ENCODE results near the gene FANCI. TPM values are rescaled to one million over a fixed set of nuclear protein-coding genes. Genes with fewer than 3 reads are reported as not detected.
A peak's percentile ranks its signal among the peaks of the same experiment; 100 is the strongest.

The FANCI gene
- total and polyA plus RNA-seq, 8 donors, result 5.7 to 43.8 (median 9.1) TPM

DNA sequence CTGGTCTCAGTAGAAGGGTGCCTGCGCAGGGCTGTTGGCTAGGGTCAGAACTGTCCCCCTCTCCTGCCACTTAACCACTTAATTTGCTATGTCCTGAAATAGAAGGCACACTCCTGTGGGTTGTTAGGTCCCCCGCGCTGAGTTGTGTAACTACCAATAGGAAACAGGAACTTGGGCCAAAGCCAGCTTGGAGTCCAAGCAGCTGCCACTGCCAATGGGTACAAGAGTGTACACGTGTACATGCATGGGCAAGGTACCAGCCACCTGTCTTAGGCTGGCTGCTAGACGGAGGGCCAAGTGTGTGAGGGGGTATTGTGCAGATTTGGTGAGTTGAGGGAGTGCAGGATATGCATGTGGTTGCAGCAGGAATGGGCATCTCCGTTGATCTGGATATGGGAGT is 120.6 kb downstream of the FANCI start:
- Histone ChIP-seq H3K36me3 (no peaks in the 10 kb centered on the region), H3K9me3 (no peaks in the 10 kb centered on the region), H3K27ac (no peak overlapping the region), H3K4me1 (peaks cover 20 to 39% (median 32%) of the 10 kb centered on the region in 4 donors), H3K4me3 (no peak overlapping the region), H3K27me3 (peaks cover 80 to 100% (median 100%) of the 10 kb centered on the region in 3 donors)
- intact Hi-C loops (cut with DNase I; ENCODE audit: low total_unique reads), result loop anchor here (5.0 kb wide), 1 partner anchor 68 kb away; no protein-coding TSS in a partner anchor
- DNase-seq, result no peak
- no peak for TF ChIP-seq POLR2A (IDR thresholded peaks at IDR 0.05)
- no peak for TF ChIP-seq EP300 (IDR thresholded peaks at IDR 0.05)
- TF ChIP-seq POLR2AphosphoS5 (IDR thresholded peaks at IDR 0.05), result no peak
- TF ChIP-seq, protein P1, sequence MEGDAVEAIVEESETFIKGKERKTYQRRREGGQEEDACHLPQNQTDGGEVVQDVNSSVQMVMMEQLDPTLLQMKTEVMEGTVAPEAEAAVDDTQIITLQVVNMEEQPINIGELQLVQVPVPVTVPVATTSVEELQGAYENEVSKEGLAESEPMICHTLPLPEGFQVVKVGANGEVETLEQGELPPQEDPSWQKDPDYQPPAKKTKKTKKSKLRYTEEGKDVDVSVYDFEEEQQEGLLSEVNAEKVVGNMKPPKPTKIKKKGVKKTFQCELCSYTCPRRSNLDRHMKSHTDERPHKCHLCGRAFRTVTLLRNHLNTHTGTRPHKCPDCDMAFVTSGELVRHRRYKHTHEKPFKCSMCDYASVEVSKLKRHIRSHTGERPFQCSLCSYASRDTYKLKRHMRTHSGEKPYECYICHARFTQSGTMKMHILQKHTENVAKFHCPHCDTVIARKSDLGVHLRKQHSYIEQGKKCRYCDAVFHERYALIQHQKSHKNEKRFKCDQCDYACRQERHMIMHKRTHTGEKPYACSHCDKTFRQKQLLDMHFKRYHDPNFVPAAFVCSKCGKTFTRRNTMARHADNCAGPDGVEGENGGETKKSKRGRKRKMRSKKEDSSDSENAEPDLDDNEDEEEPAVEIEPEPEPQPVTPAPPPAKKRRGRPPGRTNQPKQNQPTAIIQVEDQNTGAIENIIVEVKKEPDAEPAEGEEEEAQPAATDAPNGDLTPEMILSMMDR (IDR thresholded peaks at IDR 0.05), result no peak
- WGBS, 5 donors, result 13 to 35% (median 25%) methylated on average over 5 to 6 of the region's 6 CpGs

DNA sequence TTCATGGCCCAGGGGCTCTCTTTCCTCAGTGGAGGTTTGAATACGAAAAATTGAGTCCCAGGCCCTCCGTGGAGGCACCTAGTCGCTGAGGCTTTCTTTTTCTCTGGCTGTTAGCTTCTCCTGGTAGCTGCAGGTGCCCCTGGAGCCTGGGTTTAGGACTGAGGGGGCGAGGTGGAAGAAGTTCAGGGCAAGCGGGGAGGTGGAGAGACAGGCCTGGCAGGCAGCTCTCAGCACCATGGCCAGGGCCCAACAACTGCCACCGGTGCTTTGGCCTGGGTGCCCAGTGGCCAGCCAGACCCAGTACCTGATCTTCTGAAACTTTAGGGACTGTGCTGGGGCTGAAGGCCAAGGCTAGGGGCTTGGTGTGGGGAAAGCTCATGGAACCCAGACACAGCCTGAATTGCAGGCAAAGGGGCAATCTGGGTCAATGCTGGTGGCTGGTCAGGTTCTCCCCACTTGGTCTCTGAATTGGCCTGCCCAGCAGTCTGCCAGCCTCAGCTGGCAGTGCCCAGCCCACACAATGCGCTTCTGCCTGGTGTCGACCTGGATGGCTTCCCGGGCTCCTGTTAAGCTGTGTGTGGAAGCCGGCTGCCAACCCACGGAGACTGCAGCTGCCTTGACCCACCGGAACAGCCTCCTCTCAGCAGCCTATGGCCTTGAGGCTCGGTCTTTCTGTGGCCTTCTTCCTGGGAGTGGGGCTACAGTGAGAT is 121.1 kb downstream of the FANCI start:
- WGBS, 5 donors, result 14 to 34% (median 24%) methylated on average over 8 to 13 of the region's 13 CpGs
- peaks cover 19 to 36% (median 28%) of the 10 kb centered on the region in 4 donors for H3K4me1 ChIP-seq
- H3K4me3 ChIP-seq, result no peak overlapping the region
- intact Hi-C loops (cut with DNase I; ENCODE audit: low total_unique reads), result loop anchor here (5.0 kb wide), 1 partner anchor 67 kb away; no protein-coding TSS in a partner anchor
- DNase-seq, result peak in 1 of 2 donors; percentile 29
- H3K36me3 ChIP-seq, result no peaks in the 10 kb centered on the region
- H3K27ac ChIP-seq, result no peak overlapping the region
- no peaks in the 10 kb centered on the region for H3K9me3 ChIP-seq
- peaks cover 75 to 100% (median 97%) of the 10 kb centered on the region in 3 donors for H3K27me3 ChIP-seq
- TF ChIP-seq POLR2A (IDR thresholded peaks at IDR 0.05), result no peak
- TF ChIP-seq EP300 (IDR thresholded peaks at IDR 0.05), result no peak
- TF ChIP-seq, protein P1 (IDR thresholded peaks at IDR 0.05), result no peak
- TF ChIP-seq POLR2AphosphoS5 (IDR thresholded peaks at IDR 0.05), result no peak

DNA sequence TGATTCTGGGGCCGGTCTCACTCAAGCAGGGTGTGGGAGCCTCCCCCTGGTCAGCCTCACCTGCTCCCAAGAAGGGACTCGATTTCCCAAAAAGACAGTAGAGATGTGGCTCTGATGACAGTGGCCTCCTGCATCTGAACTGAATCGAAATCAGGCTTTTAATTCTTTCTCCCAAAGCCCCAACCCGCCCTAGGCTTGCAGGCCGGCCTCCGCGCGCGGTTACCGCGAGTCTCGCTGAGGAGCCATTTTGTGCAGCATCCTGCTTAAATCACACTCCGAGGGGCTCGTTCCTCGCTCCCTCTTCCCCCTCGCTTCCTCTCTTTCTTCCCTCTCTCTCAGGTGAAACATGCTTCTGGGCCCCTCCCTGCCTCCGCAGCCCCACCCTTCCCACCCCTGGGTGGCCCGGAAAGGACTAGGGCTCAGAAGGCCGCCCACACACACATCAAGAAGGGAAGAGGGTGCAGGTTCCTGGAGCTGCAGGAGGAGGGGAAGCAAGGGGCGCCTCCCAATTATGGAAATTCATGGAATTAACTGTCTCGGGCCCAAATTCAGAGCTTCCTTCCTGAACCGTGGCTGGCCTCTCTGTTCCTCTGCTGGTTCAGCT is 121.8 kb downstream of the FANCI start:
- peaks cover 19 to 37% (median 28%) of the 10 kb centered on the region in 4 donors for H3K4me1 ChIP-seq
- H3K27me3 ChIP-seq, result peaks cover 71 to 100% (median 97%) of the 10 kb centered on the region in 3 donors
- TF ChIP-seq, protein P1 (IDR thresholded peaks at IDR 0.05), result no peak
- TF ChIP-seq POLR2AphosphoS5 (IDR thresholded peaks at IDR 0.05), result no peak
- TF ChIP-seq POLR2A (IDR thresholded peaks at IDR 0.05), result no peak
- TF ChIP-seq EP300 (IDR thresholded peaks at IDR 0.05), result no peak
- H3K4me3 ChIP-seq, result no peak overlapping the region
- no peak for DNase-seq
- intact Hi-C loops (cut with DNase I; ENCODE audit: low total_unique reads), result no loop called here
- H3K27ac ChIP-seq, result no peak overlapping the region
- WGBS, 5 donors, result 9 to 18% (median 12%) methylated on average over 20 to 22 of the region's 22 CpGs
- H3K36me3 ChIP-seq, result no peaks in the 10 kb centered on the region
- H3K9me3 ChIP-seq, result no peaks in the 10 kb centered on the region

Small RNAs within 50 kb of the gene (small RNA-seq; reads per million reads assigned to genes)
- gene MIR6766, result 0 reads per million in 4 donors

Other genes starting within 250 kb of the FANCI start
- 100 to 1,000 TPM in 4 of 5 donors, 10 to 100 TPM in 1; 16.5 to 192 (median 148) TPM for gene ABHD2, start 155.5 kb upstream of the FANCI start, total RNA-seq
- gene ABHD2, start 155.5 kb upstream of the FANCI start, polyA plus RNA-seq, result 10 to 100 TPM in 1 of 3 donors, 1 to 10 TPM in 2; 5.1 to 16.9 (median 8.9) TPM
- 1 to 10 TPM in 1 of 5 donors, not detected in 4; 1.3 TPM for gene RLBP1, start 22.4 kb upstream of the FANCI start, total RNA-seq
- under 1 TPM in 1 of 3 donors, not detected in 2; 0.13 TPM for gene RLBP1, start 22.4 kb upstream of the FANCI start, polyA plus RNA-seq
- 100 to 1,000 TPM in 2 of 5 donors, 10 to 100 TPM in 3; 42.4 to 172 (median 76.9) TPM for gene POLG, start 90.8 kb downstream of the FANCI start, total RNA-seq
- 10 to 100 TPM; 22.7 to 40.5 (median 24.3) TPM for gene POLG, start 90.8 kb downstream of the FANCI start, polyA plus RNA-seq